GM06990 (cell line): ENCODE data around the gene MOAP1.
A peak's percentile ranks its signal among the peaks of the same experiment; 100 is the strongest.

ENCODE experiments used
- DNase-seq: peaks from one replicate; pipeline ENCODE4 v3.0.0-alpha.2; 2011; ENCODE audit not compliant: insufficient read length; ENCODE audit errors: extremely low read depth
- H3K27me3 ChIP-seq: replicated peaks from 2 replicates; pipeline ENCODE4 v1.6.0; 2011; ENCODE audit warnings: low read length; ENCODE audit not compliant: control insufficient read depth, insufficient read depth
- H3K36me3 ChIP-seq: 2 replicates; pipeline ENCODE4 v1.5.1; 2011; ENCODE audit warnings: low read length; ENCODE audit not compliant: control insufficient read depth, insufficient read depth
- H3K4me3 ChIP-seq: replicated peaks from 2 replicates; pipeline ENCODE4 v1.5.1; 2011; ENCODE audit warnings: low read depth, mild to moderate bottlenecking, control low read depth, low read length
- CTCF ChIP-seq: IDR thresholded peaks from 2 replicates; pipeline ENCODE4 v1.5.1; 2011; ENCODE audit warnings: low read length, control low read depth, mild to moderate bottlenecking, inconsistent platforms; ENCODE audit not compliant: insufficient read depth, poor library complexity, severe bottlenecking

Gene MOAP1

GRCh38 chr14:93207468-93208308, 23.0 kb upstream of the MOAP1 start:
- peak; percentile 60 for TF ChIP-seq CTCF
- DNase-seq, result no peak
- Histone ChIP-seq H3K4me3 (peak overlapping the region; percentile 95), H3K27me3 (no peaks in the 10 kb centered on the region), H3K36me3 (no peaks in the 10 kb centered on the region; the same call in 1 of the 2 replicates)

GRCh38 chr14:93206793-93207467, 22.2 kb upstream of the MOAP1 start, which contains the start of the genes GON7 and UBR7:
Gene GON7, minus strand, starts transcription at chr14:93207065. Its CDS starts 28 bp downstream, at chr14:93207037.
Gene UBR7, plus strand, starts transcription at chr14:93207256. Its CDS starts 36 bp downstream, at chr14:93207292.
- no peaks in the 10 kb centered on the region for H3K27me3 ChIP-seq
- peak; percentile 10 for TF ChIP-seq CTCF
- peak; percentile 94 for DNase-seq
- no peaks in the 10 kb centered on the region; the same call in 1 of the 2 replicates for H3K36me3 ChIP-seq
- H3K4me3 ChIP-seq, result peak within 1 kb of the TSS; percentile 95

- DNase-seq, result no peak
- peaks cover 3% of the 10 kb centered on the region for H3K36me3 ChIP-seq
- no peaks in the 10 kb centered on the region for H3K27me3 ChIP-seq
- H3K4me3 ChIP-seq, result no peak overlapping the region
- TF ChIP-seq CTCF, result no peak
Measured at GRCh38 chr14:93201155-93201704, 16.5 kb upstream of the MOAP1 start.

GRCh38 chr14:93200553-93200952, 15.9 kb upstream of the MOAP1 start:
- peaks cover 3% of the 10 kb centered on the region for H3K36me3 ChIP-seq
- H3K27me3 ChIP-seq, result no peaks in the 10 kb centered on the region
- no peak for DNase-seq
- H3K4me3 ChIP-seq, result no peak overlapping the region
- no peak for TF ChIP-seq CTCF

- no peak overlapping the region for H3K4me3 ChIP-seq
- TF ChIP-seq CTCF, result no peak
- no peak for DNase-seq
- no peaks in the 10 kb centered on the region for H3K27me3 ChIP-seq
- H3K36me3 ChIP-seq, result peaks cover 3% of the 10 kb centered on the region
Measured at GRCh38 chr14:93199031-93199430, 14.3 kb upstream of the MOAP1 start.
